T-helper 1 cell (primary cell): ENCODE measurements around the gene TVP23A.
"Not testable (repeated sequence)": the region's sequence is repeated elsewhere in the genome, so short reads cannot be mapped to it uniquely, and the experiment has no call there.

Experiments
- DNase-seq, 5 donors: peaks; one replicate each; pipeline ENCODE4 v3.0.0-alpha.2; 2012 to 2020

Gene TVP23A

GRCh38 chr16:10791048-10791447 is 27.5 kb downstream of the TVP23A start:
- no peak for DNase-seq

- DNase-seq: not testable (repeated sequence)
These were observed 30.0 kb downstream of the TVP23A start for GRCh38 chr16:10788630-10789029.

- DNase-seq: no peak
These were observed 31.3 kb downstream of the TVP23A start for GRCh38 chr16:10787304-10787703.

GRCh38 chr16:10782628-10783027 is 36.0 kb downstream of the TVP23A start:
- DNase-seq: no peak

GRCh38 chr16:10780628-10781027 is 38.0 kb downstream of the TVP23A start:
- DNase-seq: no peak

GRCh38 chr16:10779908-10780307 is 38.7 kb downstream of the TVP23A start:
- DNase-seq: not testable (repeated sequence)

DNA sequence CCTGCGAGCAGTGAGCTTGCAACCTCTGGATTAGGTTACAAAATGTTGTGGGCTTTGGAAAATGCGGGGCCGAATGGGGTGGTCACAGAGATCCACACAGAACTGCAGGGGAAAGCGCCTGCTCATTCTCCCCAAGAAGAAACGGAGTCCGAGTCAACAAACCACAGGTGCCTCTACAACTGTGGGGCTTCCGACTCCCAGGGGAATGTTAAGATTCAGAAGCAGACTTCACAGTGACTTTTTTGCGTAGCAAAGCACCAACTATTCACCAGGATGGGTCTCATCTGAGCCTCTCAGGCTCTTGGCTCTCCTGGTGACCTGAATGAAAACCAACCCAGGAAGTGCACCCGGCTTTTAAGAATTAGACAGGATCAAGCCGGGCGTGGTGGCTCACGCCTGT is 41.2 kb downstream of the TVP23A start:
- DNase-seq: no peak

GRCh38 chr16:10776923-10777322 is 41.7 kb downstream of the TVP23A start:
- DNase-seq: not testable (repeated sequence)

- peak in 1 of 5 donors; percentile 23 for DNase-seq
These were observed 42.3 kb downstream of the TVP23A start for GRCh38 chr16:10776280-10776679.

DNA sequence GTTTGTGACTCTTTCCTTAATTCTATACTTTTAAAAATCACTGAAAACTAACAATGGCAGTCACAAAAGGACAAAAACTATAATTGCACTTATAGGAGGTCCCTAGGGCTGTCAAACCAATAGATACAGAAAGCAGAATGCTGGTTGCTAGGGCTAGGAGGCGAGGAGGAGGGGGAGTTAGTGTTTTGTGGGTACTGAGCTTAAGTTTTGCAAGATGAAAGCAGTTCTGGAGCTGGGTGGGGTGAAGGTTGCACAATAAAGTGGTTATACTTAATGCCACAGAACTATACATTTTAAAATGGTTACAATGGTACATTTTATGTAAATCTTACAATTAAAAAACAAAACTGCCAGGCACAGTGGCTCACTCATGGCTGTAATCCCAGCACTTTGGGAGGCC is 47.7 kb downstream of the TVP23A start:
- peak in 1 of 5 donors; percentile 28 for DNase-seq

GRCh38 chr16:10769381-10769780 is 49.2 kb downstream of the TVP23A start:
- no peak for DNase-seq

GRCh38 chr16:10767127-10767526 is 51.5 kb downstream of the TVP23A start:
- no peak for DNase-seq

- no peak for DNase-seq
These were observed 52.8 kb downstream of the TVP23A start for GRCh38 chr16:10765772-10766171.

DNA sequence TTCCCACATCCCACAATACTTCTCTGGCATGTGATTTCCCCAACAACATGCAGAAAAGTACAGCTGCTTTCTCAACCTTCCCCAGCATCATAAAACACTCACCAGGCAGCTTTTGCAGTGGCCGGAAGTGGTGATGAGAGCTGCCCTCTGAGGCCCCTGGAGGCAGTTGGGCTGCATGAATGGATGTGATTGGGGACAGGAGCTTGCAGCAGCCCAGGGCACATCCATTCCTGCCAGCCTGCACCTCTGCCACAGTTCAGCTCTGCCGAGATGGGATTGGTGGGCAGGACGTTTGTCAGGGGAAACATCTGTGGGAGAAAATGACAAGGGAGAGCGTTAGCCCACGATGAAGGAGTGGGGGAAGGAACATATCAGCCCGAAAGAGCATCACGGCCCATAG is 55.1 kb downstream of the TVP23A start:
- no peak for DNase-seq

DNA sequence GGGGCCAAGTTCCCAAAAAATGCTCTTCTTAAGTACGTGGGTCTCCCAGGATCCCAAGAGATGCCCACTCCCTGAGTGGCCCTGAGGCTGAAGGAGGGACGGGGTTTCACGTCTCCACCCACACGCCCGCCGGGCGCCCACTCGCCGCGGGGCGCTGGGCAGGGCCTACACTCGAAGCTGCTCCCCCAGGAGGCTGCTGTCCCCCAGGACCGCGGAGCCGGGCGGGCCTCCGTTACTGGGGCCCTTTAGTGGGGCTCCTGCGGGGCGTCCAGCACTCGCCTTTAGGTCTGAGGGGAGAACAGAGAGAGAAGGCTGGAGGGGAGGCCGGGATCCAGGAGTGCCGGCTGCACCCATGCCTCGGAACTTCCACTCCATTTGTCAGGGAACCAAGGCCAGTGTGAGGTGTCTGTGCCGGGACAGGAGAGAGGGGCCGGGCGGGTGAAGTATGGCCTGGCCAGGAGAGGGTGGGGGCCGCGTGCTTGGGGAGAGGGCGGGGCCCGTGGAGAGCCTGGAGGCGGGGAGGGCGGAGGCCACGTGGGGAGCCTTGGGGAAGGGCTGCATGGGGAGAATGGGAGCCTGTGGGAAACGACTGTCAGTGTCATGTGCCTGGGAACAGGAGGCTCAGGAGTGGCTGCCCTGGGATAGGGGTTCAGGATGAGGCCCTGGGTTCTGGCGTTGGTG is 56.1 kb downstream of the TVP23A start:
- no peak for DNase-seq

- no peak for DNase-seq
These were observed 57.2 kb downstream of the TVP23A start for GRCh38 chr16:10761373-10761772.

DNA sequence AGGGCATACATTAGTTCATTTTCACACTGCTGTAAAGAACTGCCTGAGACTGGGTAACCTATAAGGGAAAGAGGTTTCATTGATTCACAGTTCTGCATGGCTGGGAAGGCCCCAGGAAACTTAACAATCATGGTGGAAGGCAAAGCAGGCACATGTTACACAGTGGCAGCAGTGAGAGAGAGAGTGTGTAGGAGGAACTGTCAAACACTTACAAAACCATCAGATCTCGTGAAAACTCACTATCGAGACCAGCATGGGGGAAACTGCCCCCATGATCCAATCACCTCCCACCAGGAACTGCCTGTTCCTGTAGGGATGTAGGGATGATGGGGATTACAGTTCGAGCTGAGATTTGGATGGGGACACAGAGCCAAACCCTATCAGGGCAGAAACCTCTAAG is 57.7 kb downstream of the TVP23A start:
- no peak for DNase-seq

DNA sequence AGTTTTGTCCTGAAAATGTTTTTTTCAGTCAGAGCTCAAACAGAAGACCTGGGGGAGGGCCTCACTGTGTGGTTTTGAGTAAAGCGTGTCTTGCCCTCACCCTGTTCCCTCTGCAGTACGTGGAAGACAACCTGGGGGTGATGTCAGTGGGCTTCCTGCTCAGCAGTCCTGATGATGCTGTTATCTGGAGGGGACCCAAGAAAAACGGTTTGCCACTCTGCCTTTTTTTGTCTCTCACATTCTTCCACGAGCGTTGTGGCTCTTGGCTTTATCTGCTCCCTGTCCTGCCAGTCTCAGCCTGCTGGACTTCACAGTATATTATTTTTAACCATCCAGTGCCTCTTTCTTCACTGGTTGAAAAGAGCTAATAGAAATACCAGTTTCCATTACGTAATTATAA is 62.0 kb downstream of the TVP23A start:
- DNase-seq: no peak

DNA sequence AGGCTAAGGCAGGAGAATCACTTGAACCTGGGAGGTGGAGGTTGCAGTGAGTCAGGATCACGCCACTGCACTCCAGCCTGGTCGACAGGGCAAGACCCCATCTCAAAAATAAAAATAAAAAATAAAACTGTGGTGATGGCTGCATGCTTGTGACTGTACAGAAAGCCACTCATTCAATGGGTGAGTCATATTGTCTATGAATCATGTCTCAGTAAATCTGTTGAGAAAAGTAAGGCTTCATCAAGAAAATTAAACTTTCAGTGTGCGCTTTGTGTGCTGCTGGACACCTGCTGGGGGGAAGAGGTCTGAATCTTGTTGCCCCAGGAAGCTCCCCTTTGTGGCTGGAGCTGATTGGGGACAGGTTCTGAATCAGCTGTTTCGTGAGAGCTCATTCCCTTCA is 63.7 kb downstream of the TVP23A start:
- no peak for DNase-seq

DNA sequence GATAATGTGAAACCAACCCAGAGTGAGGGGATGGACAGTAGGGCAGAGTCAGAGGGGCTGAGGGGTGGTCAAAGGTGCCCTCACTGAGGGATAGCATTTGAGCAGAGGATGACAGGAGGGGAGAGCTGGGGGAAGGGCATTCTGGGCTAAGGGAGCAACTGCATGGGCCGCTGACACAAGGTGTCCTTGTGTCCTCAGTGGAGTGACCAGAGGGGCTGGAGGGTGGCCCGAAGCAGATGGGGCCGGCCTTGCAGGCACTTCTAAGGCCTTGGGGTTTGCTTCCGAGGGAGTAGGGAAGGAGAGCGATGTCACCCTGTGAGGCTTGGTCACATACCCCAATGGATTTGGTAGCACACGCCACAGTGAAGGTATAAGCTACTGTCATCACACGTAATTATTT is 64.9 kb downstream of the TVP23A start:
- no peak for DNase-seq

GRCh38 chr16:10752843-10753523 is 65.6 kb downstream of the TVP23A start:
- no peak for DNase-seq

- peak in 1 of 5 donors; percentile 43 for DNase-seq
These were observed 67.3 kb downstream of the TVP23A start for GRCh38 chr16:10751291-10751697.

DNA sequence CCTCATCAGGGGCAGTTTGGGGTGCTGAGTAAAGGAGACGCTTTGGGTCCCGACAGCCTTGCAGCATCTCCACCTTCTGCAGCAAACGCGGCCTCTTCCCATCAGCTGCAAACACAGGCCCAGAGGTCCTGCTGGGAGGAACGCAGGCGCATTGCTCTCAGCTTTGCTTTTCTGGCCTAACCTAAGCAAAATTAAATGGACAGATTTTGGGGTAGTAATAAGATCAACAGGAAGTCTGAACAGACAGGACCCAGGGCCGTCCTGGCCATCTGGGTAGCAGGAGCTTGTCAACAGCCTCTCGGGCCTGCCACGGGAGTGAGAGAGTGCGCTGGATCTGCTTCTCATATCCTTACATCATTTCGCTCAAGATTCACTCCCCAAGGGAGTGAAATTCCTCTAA is 67.8 kb downstream of the TVP23A start:
- no peak for DNase-seq

DNA sequence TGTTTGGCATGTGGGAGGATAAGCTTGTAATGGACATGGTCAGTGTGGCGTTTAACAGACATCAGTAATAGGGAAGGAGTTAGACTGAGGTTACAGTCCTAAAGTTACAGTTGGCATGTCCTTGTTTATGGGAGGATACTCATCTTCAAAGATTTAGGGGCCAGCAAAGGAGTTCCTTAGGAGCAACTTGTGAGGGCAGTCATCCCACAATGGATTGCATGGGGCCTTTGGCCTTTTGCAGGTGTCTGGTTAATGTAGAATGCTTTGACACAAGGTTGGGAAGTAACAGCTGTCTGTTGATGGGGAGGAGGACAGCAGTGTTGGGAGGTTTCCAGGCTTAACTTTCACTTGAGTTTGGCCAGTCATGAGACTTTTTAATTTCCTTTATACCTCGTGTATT is 72.8 kb downstream of the TVP23A start:
- no peak for DNase-seq
